ENCODE measurements around the gene KRTAP17-1.
A peak's percentile ranks its signal among the peaks of the same experiment; 100 is the strongest.

The KRTAP17-1 gene

DNA sequence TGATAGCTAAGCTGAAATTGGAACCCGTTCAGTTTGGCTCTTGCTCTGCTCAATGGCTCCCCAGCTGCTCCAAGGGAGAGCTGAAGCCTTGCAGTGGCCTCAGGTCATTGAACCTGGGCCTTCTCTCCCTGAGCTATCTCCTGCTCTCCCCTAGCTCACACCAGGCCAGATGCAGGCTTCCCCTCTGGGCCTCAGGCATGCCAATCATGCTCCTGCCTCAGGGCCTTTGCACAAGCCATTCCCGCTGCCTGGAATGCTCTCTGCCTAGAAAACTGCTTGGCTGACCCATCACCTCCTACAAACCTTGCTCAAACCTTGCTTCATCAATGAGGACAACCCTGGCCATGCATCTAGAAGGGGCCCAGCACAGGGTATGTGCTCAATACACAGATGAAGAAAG lies 16.7 kb upstream of the KRTAP17-1 start:
- DNase-seq (ENCODE audit: low read depth, low spot score): no peak
- TF ChIP-seq, protein P1, sequence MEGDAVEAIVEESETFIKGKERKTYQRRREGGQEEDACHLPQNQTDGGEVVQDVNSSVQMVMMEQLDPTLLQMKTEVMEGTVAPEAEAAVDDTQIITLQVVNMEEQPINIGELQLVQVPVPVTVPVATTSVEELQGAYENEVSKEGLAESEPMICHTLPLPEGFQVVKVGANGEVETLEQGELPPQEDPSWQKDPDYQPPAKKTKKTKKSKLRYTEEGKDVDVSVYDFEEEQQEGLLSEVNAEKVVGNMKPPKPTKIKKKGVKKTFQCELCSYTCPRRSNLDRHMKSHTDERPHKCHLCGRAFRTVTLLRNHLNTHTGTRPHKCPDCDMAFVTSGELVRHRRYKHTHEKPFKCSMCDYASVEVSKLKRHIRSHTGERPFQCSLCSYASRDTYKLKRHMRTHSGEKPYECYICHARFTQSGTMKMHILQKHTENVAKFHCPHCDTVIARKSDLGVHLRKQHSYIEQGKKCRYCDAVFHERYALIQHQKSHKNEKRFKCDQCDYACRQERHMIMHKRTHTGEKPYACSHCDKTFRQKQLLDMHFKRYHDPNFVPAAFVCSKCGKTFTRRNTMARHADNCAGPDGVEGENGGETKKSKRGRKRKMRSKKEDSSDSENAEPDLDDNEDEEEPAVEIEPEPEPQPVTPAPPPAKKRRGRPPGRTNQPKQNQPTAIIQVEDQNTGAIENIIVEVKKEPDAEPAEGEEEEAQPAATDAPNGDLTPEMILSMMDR (IDR thresholded peaks at IDR 0.05; ENCODE audit: low read depth, low read length): no peak
- no peak overlapping the region for H3K4me3 ChIP-seq (ENCODE audit: low read depth, low read length)
- in situ Hi-C loops (cut with HindIII; ENCODE audit: low sequenced_read_pairs): no loop called here

GRCh38 chr17:41331606-41332005 lies 16.1 kb upstream of the KRTAP17-1 start:
- DNase-seq (ENCODE audit: low read depth, low spot score): no peak
- in situ Hi-C loops (cut with HindIII; ENCODE audit: low sequenced_read_pairs): no loop called here
- TF ChIP-seq, protein P1 (IDR thresholded peaks at IDR 0.05; ENCODE audit: low read depth, low read length): no peak
- H3K4me3 ChIP-seq (ENCODE audit: low read depth, low read length): no peak overlapping the region

- in situ Hi-C loops (cut with HindIII; ENCODE audit: low sequenced_read_pairs): no loop called here
- H3K4me3 ChIP-seq (ENCODE audit: low read depth, low read length): no peak overlapping the region
- peak; percentile 38 for DNase-seq (ENCODE audit: low read depth, low spot score)
- TF ChIP-seq, protein P1 (IDR thresholded peaks at IDR 0.05; ENCODE audit: low read depth, low read length): peak; percentile 91
Measured at GRCh38 chr17:41329279-41329948, 13.9 kb upstream of the KRTAP17-1 start.

DNA sequence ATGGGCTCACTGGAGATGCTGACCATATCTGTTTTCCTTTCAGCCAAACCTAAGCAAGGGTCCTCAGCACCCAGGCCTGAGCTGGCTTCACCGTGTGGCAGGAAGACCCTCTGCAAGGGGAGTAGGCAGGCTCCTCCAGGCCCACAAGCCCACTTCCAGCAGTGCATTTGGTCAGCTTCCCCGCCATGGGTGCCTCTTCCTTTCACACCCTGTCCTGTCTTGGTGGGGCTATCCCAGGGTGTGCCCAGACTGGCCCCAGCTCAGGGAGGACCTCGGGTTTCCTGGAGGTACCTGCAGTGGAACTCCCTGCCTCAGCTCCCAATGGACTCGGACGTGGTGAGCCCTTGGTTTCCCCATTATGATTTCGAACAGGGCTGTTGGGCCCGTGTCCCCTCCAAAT lies 12.7 kb upstream of the KRTAP17-1 start:
- no peak overlapping the region for H3K4me3 ChIP-seq (ENCODE audit: low read depth, low read length)
- in situ Hi-C loops (cut with HindIII; ENCODE audit: low sequenced_read_pairs): no loop called here
- DNase-seq (ENCODE audit: low read depth, low spot score): no peak
- TF ChIP-seq, protein P1 (IDR thresholded peaks at IDR 0.05; ENCODE audit: low read depth, low read length): no peak

GRCh38 chr17:41327411-41328120 lies 12.1 kb upstream of the KRTAP17-1 start:
- DNase-seq (ENCODE audit: low read depth, low spot score): no peak
- TF ChIP-seq, protein P1 (IDR thresholded peaks at IDR 0.05; ENCODE audit: low read depth, low read length): no peak
- in situ Hi-C loops (cut with HindIII; ENCODE audit: low sequenced_read_pairs): no loop called here
- no peak overlapping the region for H3K4me3 ChIP-seq (ENCODE audit: low read depth, low read length)

GRCh38 chr17:41326173-41327145 lies 10.9 kb upstream of the KRTAP17-1 start:
- H3K4me3 ChIP-seq (ENCODE audit: low read depth, low read length): no peak overlapping the region
- in situ Hi-C loops (cut with HindIII; ENCODE audit: low sequenced_read_pairs): no loop called here
- DNase-seq (ENCODE audit: low read depth, low spot score): no peak
- TF ChIP-seq, protein P1 (IDR thresholded peaks at IDR 0.05; ENCODE audit: low read depth, low read length): no peak
